ENCODE results near the gene PIERCE2. TPM values are rescaled to one million over a fixed set of nuclear protein-coding genes. Genes with fewer than 3 reads are reported as not detected.

Gene PIERCE2
- total and polyA plus RNA-seq, 2 experiments from 2014 or later: 2.6 to 3.8 TPM

DNA sequence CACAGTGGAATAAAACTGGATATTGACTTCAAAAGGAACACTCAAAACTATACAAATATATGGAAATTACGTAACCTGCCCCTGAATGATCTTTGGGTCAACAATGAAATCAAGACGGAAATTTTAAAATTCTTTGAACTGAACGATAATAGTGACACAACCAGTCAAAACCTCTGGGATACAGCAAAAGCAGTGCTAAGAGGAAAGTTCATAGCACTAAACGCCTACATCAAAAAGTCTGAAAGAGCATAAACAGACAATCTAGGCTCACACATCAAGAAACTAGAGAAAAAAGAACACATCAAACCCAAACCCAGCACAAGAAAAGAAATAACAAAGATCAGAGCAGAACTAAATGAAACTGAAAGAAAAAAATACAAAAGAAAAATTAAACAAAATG lies 53.2 kb downstream of the PIERCE2 start (continued):
- TF ChIP-seq NANOG (IDR thresholded peaks at IDR 0.05; ENCODE audit: borderline replicate concordance) (no peak), EZH2 (IDR thresholded peaks at IDR 0.05; ENCODE audit: low read depth, unreplicated experiment) (no peak), POLR2AphosphoS5 (IDR thresholded peaks at IDR 0.05; ENCODE audit: low read depth) (no peak), CREB1 (CRISPR knock-in tag; IDR thresholded peaks at IDR 0.05; ENCODE audit: low read depth) (no peak), ZNF331 (CRISPR knock-in tag; IDR thresholded peaks at IDR 0.05; ENCODE audit: low read depth) (no peak), EZH2phosphoT487 (IDR thresholded peaks at IDR 0.05; ENCODE audit: unreplicated experiment) (no peak)
- TF ChIP-seq, protein P1, sequence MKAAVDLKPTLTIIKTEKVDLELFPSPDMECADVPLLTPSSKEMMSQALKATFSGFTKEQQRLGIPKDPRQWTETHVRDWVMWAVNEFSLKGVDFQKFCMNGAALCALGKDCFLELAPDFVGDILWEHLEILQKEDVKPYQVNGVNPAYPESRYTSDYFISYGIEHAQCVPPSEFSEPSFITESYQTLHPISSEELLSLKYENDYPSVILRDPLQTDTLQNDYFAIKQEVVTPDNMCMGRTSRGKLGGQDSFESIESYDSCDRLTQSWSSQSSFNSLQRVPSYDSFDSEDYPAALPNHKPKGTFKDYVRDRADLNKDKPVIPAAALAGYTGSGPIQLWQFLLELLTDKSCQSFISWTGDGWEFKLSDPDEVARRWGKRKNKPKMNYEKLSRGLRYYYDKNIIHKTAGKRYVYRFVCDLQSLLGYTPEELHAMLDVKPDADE (IDR thresholded peaks at IDR 0.05): no peak
- TF ChIP-seq, protein P2, sequence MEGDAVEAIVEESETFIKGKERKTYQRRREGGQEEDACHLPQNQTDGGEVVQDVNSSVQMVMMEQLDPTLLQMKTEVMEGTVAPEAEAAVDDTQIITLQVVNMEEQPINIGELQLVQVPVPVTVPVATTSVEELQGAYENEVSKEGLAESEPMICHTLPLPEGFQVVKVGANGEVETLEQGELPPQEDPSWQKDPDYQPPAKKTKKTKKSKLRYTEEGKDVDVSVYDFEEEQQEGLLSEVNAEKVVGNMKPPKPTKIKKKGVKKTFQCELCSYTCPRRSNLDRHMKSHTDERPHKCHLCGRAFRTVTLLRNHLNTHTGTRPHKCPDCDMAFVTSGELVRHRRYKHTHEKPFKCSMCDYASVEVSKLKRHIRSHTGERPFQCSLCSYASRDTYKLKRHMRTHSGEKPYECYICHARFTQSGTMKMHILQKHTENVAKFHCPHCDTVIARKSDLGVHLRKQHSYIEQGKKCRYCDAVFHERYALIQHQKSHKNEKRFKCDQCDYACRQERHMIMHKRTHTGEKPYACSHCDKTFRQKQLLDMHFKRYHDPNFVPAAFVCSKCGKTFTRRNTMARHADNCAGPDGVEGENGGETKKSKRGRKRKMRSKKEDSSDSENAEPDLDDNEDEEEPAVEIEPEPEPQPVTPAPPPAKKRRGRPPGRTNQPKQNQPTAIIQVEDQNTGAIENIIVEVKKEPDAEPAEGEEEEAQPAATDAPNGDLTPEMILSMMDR (conservative IDR thresholded peaks at IDR 0.05; ENCODE audit: low read depth in 2 of 2): no peak

DNA sequence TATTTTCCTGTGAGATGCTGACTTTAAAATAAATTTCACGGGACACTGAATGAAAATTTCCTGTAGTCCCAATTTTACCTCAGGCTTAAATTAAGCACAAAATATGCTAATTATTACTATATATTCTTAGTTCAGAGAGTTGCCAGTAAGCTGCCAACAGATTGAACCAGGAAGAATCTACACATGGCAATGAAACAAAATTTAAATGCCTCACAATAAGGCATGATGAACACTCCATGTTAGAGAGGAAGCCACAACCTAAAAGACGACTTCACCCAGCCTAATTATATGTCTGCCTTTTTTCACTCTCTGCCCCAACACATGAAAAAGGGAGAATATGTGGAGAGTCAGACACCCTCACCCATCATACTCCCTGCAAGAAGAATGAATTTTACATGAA lies 60.0 kb downstream of the PIERCE2 start:
- peaks cover 9% of the 10 kb centered on the region for H3K27me3 Mint-ChIP-seq (ENCODE audit: insufficient read depth, low read depth, poor library complexity)
- DNase-seq (ENCODE audit: low spot score): no peak
- Histone ChIP-seq H3K4me3 (no peak overlapping the region), H3K36me3 (ENCODE audit: insufficient read depth) (no peaks in the 10 kb centered on the region), H3K4me2 (no peak overlapping the region), H3K27me3 (ENCODE audit: insufficient read depth) (no peaks in the 10 kb centered on the region), H3F3A (replicated peaks; ENCODE audit: low read depth) (no peaks in the 10 kb centered on the region), H2AFZ (no peak overlapping the region), H3K79me2 (replicated peaks; ENCODE audit: insufficient read depth) (no peaks in the 10 kb centered on the region), H3K4me1 (ENCODE audit: insufficient read depth) (peaks cover 20% of the 10 kb centered on the region), H4K20me1 (replicated peaks; ENCODE audit: insufficient read depth) (no peaks in the 10 kb centered on the region), H3K27ac (ENCODE audit: low read depth) (no peak overlapping the region), H3K9me2 (ENCODE audit: insufficient read depth) (no peaks in the 10 kb centered on the region)
- peaks cover 12% of the 10 kb centered on the region for H3K4me1 Mint-ChIP-seq
- no peak for ATAC-seq
- no peak overlapping the region for H3K27ac Mint-ChIP-seq
- no peaks in the 10 kb centered on the region; the same call in 2 of the 3 replicates for H3K36me3 Mint-ChIP-seq (ENCODE audit: low read depth)
- H3K9me3 Mint-ChIP-seq: no peaks in the 10 kb centered on the region
- no peak overlapping the region for H3K4me3 Mint-ChIP-seq
- TF ChIP-seq, protein P2 (conservative IDR thresholded peaks at IDR 0.05; ENCODE audit: low read depth in 2 of 2): no peak
- no peak for TF ChIP-seq STAT1 (IDR thresholded peaks at IDR 0.05; ENCODE audit: unreplicated experiment)
- TF ChIP-seq, protein P3, sequence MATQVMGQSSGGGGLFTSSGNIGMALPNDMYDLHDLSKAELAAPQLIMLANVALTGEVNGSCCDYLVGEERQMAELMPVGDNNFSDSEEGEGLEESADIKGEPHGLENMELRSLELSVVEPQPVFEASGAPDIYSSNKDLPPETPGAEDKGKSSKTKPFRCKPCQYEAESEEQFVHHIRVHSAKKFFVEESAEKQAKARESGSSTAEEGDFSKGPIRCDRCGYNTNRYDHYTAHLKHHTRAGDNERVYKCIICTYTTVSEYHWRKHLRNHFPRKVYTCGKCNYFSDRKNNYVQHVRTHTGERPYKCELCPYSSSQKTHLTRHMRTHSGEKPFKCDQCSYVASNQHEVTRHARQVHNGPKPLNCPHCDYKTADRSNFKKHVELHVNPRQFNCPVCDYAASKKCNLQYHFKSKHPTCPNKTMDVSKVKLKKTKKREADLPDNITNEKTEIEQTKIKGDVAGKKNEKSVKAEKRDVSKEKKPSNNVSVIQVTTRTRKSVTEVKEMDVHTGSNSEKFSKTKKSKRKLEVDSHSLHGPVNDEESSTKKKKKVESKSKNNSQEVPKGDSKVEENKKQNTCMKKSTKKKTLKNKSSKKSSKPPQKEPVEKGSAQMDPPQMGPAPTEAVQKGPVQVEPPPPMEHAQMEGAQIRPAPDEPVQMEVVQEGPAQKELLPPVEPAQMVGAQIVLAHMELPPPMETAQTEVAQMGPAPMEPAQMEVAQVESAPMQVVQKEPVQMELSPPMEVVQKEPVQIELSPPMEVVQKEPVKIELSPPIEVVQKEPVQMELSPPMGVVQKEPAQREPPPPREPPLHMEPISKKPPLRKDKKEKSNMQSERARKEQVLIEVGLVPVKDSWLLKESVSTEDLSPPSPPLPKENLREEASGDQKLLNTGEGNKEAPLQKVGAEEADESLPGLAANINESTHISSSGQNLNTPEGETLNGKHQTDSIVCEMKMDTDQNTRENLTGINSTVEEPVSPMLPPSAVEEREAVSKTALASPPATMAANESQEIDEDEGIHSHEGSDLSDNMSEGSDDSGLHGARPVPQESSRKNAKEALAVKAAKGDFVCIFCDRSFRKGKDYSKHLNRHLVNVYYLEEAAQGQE (IDR thresholded peaks at IDR 0.05; ENCODE audit: unreplicated experiment): no peak
- TF ChIP-seq CREB1 (CRISPR knock-in tag; IDR thresholded peaks at IDR 0.05; ENCODE audit: low read depth): no peak
- no peak for TF ChIP-seq EZH2 (IDR thresholded peaks at IDR 0.05; ENCODE audit: low read depth, unreplicated experiment)
- TF ChIP-seq, protein P1 (IDR thresholded peaks at IDR 0.05): no peak
- TF ChIP-seq POLR2AphosphoS5 (IDR thresholded peaks at IDR 0.05; ENCODE audit: low read depth): no peak
- TF ChIP-seq ZNF331 (CRISPR knock-in tag; IDR thresholded peaks at IDR 0.05; ENCODE audit: low read depth): no peak
